Smooth muscle cell (in vitro differentiated cells): Measurements from ENCODE around the gene MGLL. TPM values are rescaled to one million over a fixed set of nuclear protein-coding genes. Genes with fewer than 3 reads are reported as not detected.
A peak's percentile ranks its signal among the peaks of the same experiment; 100 is the strongest.

Experiments
- DNase-seq: peaks from one replicate; lab custom pipeline; 2025; ENCODE audit not compliant: unreplicated experiment; lab: John Stamatoyannopoulos, UW
- H2AFZ ChIP-seq: fragments of 200-600 bp; sonication (generic); 2 replicates; pipeline ENCODE4 v1.6.0; 2016; ENCODE audit warnings: antibody characterized with exemption, low read depth, mild to moderate bottlenecking
- H3F3A ChIP-seq: fragments of 200-600 bp; sonication (generic); 2 replicates; pipeline ENCODE4 v1.6.0; 2017; ENCODE audit warnings: antibody characterized with exemption, low read depth
- H3K27ac ChIP-seq: fragments of 200-600 bp; sonication (generic); 2 replicates; pipeline ENCODE4 v1.5.1; 2016; ENCODE audit warnings: low read depth, mild to moderate bottlenecking
- H3K27me3 ChIP-seq: fragments of 200-600 bp; sonication (generic); 2 replicates; pipeline ENCODE4 v1.6.1; 2016; ENCODE audit warnings: low read depth, mild to moderate bottlenecking
- H3K36me3 ChIP-seq: fragments of 200-600 bp; sonication (generic); 2 replicates; pipeline ENCODE4 v1.5.1; 2016; ENCODE audit warnings: low read depth
- H3K4me1 ChIP-seq: fragments of 200-600 bp; sonication (generic); 2 replicates; pipeline ENCODE4 v1.5.1; 2016; ENCODE audit warnings: low read depth
- H3K4me2 ChIP-seq: fragments of 200-600 bp; sonication (generic); 2 replicates; pipeline ENCODE4 v1.6.0; 2016; ENCODE audit warnings: mild to moderate bottlenecking
- H3K4me3 ChIP-seq: fragments of 200-600 bp; sonication (generic); 2 replicates; pipeline ENCODE4 v1.5.1; 2016; ENCODE audit warnings: mild to moderate bottlenecking
- H3K79me2 ChIP-seq: fragments of 200-600 bp; sonication (generic); 2 replicates; pipeline ENCODE4 v1.6.0; 2016; ENCODE audit warnings: low read depth, mild to moderate bottlenecking
- H3K9ac ChIP-seq: fragments of 200-600 bp; sonication (generic); 2 replicates; pipeline ENCODE4 v1.6.0; 2016; ENCODE audit warnings: low read depth
- H3K9me3 ChIP-seq: fragments of 200-600 bp; sonication (generic); replicated peaks from 2 replicates; pipeline ENCODE4 v1.5.1; 2016; ENCODE audit warnings: low read depth
- H4K20me1 ChIP-seq: fragments of 200-600 bp; sonication (generic); 2 replicates; pipeline ENCODE4 v1.6.0; 2016; ENCODE audit warnings: low read depth
- WGBS: methylation state at CpG from one replicate; pipeline ENCODE4 v1.1.7; 2016; ENCODE audit warnings: low lambda C conversion rate; 5-methylcytosine and 5-hydroxymethylcytosine counted together
- polyA plus RNA-seq: library from polyadenylated mRNA; unstranded; fragments of >200 nt; fragmentation: Nextera tagmentation; extraction: Ambion mirVana; gene quantifications from 2 replicates; pipeline ENCODE4 v1.2.1, GENCODE V29; 2016
- total RNA-seq: library from RNA; depleted of rRNA; stranded (reverse); fragments of >200 nt; gene quantifications from 2 replicates; pipeline ENCODE4 v1.2.3, GENCODE V29; 2014
- TF ChIP-seq, protein P1 (sequence below): fragments of 200-600 bp; sonication (generic); IDR thresholded peaks from 2 replicates; pipeline ENCODE4 v1.5.1; 2017; ENCODE audit warnings: borderline replicate concordance, mild to moderate bottlenecking, antibody characterized with exemption; ENCODE audit not compliant: insufficient read depth, poor library complexity, severe bottlenecking

The MGLL gene
- total and polyA plus RNA-seq, 2 experiments from 2014 or later: 13.6 to 22.5 TPM

DNA sequence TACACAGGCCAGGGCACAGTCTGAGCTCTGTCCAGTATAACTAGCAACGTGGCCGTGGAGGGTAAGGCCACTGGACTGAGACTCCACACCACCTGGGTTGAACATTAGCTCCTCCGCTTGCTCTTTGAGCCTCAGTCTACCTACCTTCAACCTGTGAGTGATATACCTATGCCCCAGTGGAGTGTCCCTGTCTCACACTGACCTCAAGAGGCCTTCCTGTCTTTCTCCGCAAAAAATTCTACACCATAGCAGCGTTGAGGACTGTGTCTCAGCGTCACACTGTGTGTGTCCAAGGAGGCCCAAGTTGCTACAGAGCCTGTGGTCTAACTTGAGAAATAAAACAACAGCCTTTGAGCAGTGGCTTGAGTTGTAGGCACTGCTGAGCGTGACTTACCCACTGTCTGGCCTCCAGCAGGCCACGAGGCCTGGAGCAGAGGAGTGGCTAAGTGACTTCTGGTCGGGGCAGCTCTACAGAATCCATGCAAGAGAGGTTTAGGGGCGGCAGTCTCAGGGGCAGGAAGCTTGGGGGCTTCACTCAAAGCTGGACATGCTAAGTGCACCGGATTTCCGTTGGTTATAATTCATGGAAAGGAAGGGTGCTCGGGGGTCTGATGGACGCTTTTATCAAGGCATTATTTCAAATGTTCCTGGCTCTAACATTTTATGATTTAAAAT, 2.0 kb upstream of the MGLL start:
- 90% methylated on average over 14 of the region's 14 CpGs for WGBS

GRCh38 chr3:127823426-127823857, 1.1 kb upstream of the MGLL start:
- no peak overlapping the region for H3K9ac ChIP-seq
- no peak overlapping the region for H3K27ac ChIP-seq

More for the DNA sequence above, 2.0 kb upstream of the MGLL start:
- H3K9me3 ChIP-seq: no peaks in the 10 kb centered on the region
- no peaks in the 10 kb centered on the region for H4K20me1 ChIP-seq
- no peak for DNase-seq
- H2AFZ ChIP-seq: no peak overlapping the region
- no peaks in the 10 kb centered on the region for H3K79me2 ChIP-seq
- H3K36me3 ChIP-seq: no peaks in the 10 kb centered on the region
- no peak overlapping the region for H3K27ac ChIP-seq
- no peaks in the 10 kb centered on the region for H3K27me3 ChIP-seq
- no peak overlapping the region for H3K9ac ChIP-seq
- H3K4me2 ChIP-seq: no peak overlapping the region
- no peak overlapping the region for H3K4me3 ChIP-seq
- H3K4me1 ChIP-seq: peaks cover 6% of the 10 kb centered on the region
- H3F3A ChIP-seq: peaks cover 4% of the 10 kb centered on the region
- TF ChIP-seq, protein P1, sequence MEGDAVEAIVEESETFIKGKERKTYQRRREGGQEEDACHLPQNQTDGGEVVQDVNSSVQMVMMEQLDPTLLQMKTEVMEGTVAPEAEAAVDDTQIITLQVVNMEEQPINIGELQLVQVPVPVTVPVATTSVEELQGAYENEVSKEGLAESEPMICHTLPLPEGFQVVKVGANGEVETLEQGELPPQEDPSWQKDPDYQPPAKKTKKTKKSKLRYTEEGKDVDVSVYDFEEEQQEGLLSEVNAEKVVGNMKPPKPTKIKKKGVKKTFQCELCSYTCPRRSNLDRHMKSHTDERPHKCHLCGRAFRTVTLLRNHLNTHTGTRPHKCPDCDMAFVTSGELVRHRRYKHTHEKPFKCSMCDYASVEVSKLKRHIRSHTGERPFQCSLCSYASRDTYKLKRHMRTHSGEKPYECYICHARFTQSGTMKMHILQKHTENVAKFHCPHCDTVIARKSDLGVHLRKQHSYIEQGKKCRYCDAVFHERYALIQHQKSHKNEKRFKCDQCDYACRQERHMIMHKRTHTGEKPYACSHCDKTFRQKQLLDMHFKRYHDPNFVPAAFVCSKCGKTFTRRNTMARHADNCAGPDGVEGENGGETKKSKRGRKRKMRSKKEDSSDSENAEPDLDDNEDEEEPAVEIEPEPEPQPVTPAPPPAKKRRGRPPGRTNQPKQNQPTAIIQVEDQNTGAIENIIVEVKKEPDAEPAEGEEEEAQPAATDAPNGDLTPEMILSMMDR: no peak

DNA sequence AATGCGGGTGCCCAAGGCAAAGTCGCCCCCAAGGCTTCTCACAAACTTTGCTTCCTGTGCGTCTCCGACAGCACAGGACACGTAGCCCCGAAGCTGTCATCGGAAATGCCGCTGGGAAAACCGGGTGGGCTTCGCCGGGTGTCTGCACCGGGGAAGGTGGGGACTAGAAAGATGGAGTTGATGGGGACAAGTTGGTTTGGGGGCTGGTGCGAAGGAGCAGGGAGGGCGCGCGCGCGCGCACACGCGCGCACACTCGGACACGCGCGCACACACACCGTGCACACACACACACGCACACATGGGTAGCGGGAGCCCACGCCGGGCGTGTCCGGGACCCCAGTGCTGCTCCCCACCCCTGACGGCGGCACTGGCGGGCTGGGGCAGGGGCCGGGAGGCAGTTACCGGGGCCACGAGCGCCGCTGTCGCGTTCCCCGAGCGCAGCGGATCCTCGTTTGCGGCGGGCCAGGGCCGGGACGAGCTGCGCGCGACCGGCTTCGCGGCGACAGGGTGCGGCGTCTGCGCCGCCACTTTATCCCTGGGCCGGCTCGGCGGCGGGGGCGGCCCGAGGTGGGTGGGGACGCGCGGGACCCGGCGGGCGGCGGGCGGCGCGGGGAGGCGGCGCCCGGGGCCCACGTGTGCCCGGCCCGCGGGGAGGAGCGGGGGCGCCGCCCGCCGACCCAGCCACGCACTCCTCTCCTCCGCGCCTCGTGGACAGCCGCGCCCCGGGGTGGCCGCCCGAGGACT, 539 bp upstream of the MGLL start:
- no peaks in the 10 kb centered on the region for H3K79me2 ChIP-seq
- peak overlapping the region; percentile 100 for H3K4me2 ChIP-seq
- H3K9ac ChIP-seq: peak overlapping the region; percentile 66
- DNase-seq: no peak
- 4% methylated on average over 51 of the region's 99 CpGs for WGBS
- H3K9me3 ChIP-seq: no peaks in the 10 kb centered on the region
- H3K4me3 ChIP-seq: peak overlapping the region; percentile 88
- H3K27ac ChIP-seq: peak overlapping the region; percentile 38
- no peaks in the 10 kb centered on the region for H4K20me1 ChIP-seq
- peak overlapping the region; percentile 96 for H2AFZ ChIP-seq
- H3K27me3 ChIP-seq: no peaks in the 10 kb centered on the region
- H3K4me1 ChIP-seq: peaks cover 6% of the 10 kb centered on the region
- TF ChIP-seq, protein P1: no peak
- H3F3A ChIP-seq: peaks cover 4% of the 10 kb centered on the region
- no peaks in the 10 kb centered on the region for H3K36me3 ChIP-seq

More at GRCh38 chr3:127823426-127823857, 1.1 kb upstream of the MGLL start:
- Histone ChIP-seq H3K4me2 (peak overlapping the region; percentile 100), H3K4me3 (peak overlapping the region; percentile 88), H3K79me2 (no peaks in the 10 kb centered on the region), H3K9me3 (no peaks in the 10 kb centered on the region), H3K4me1 (peaks cover 6% of the 10 kb centered on the region), H4K20me1 (no peaks in the 10 kb centered on the region), H2AFZ (no peak overlapping the region), H3K36me3 (no peaks in the 10 kb centered on the region), H3F3A (peaks cover 4% of the 10 kb centered on the region), H3K27me3 (no peaks in the 10 kb centered on the region)
- no peak for DNase-seq
- WGBS: 97% methylated on average over 4 of the region's 14 CpGs
- TF ChIP-seq, protein P1: no peak
